HEK293 (cell line): ENCODE measurements around the gene MATCAP1.

ENCODE experiments used
- CTCF ChIP-seq: fragments of 450-650 bp; formaldehyde crosslinking; IDR thresholded peaks from 2 replicates; pipeline ENCODE4 v1.5.1; 2016; ENCODE audit warnings: missing biosample characterization, missing genetic modification characterization
- GLIS1 ChIP-seq: fragments of 450-650 bp; formaldehyde crosslinking; IDR thresholded peaks from 2 replicates; pipeline ENCODE4 v1.5.1; 2016; ENCODE audit warnings: missing biosample characterization, missing genetic modification characterization
- GLIS2 ChIP-seq: fragments of 450-650 bp; formaldehyde crosslinking; IDR thresholded peaks from 2 replicates; pipeline ENCODE4 v1.5.1; 2016; ENCODE audit warnings: missing biosample characterization, missing genetic modification characterization
- HIC1 ChIP-seq: fragments of 450-650 bp; formaldehyde crosslinking; IDR thresholded peaks from 2 replicates; pipeline ENCODE4 v1.5.1; 2016; ENCODE audit warnings: missing biosample characterization, missing genetic modification characterization
- KLF9 ChIP-seq: fragments of 450-650 bp; formaldehyde crosslinking; IDR thresholded peaks from 2 replicates; pipeline ENCODE4 v1.5.1; 2016; ENCODE audit warnings: missing biosample characterization, missing genetic modification characterization, low read depth
- OVOL3 ChIP-seq: fragments of 450-650 bp; formaldehyde crosslinking; IDR thresholded peaks from 2 replicates; pipeline ENCODE4 v1.5.1; 2016; ENCODE audit warnings: missing biosample characterization, missing genetic modification characterization
- PRDM4 ChIP-seq: fragments of 450-650 bp; formaldehyde crosslinking; IDR thresholded peaks from 2 replicates; pipeline ENCODE4 v1.5.1; 2017; ENCODE audit warnings: missing biosample characterization, missing genetic modification characterization
- PRDM6 ChIP-seq: fragments of 450-650 bp; formaldehyde crosslinking; IDR thresholded peaks from 2 replicates; pipeline ENCODE4 v1.5.1; 2017; ENCODE audit warnings: missing biosample characterization, missing genetic modification characterization
- SCRT1 ChIP-seq: fragments of 450-650 bp; formaldehyde crosslinking; IDR thresholded peaks from 2 replicates; pipeline ENCODE4 v1.5.1; 2016; ENCODE audit warnings: missing biosample characterization, missing genetic modification characterization, borderline replicate concordance
- ZBTB48 ChIP-seq: fragments of 450-650 bp; formaldehyde crosslinking; IDR thresholded peaks from 2 replicates; pipeline ENCODE4 v1.5.1; 2016; ENCODE audit warnings: missing biosample characterization, missing genetic modification characterization
- ZNF132 ChIP-seq: fragments of 450-650 bp; formaldehyde crosslinking; IDR thresholded peaks from 2 replicates; pipeline ENCODE4 v1.5.1; 2017; ENCODE audit warnings: missing biosample characterization, missing genetic modification characterization, borderline replicate concordance
- ZNF157 ChIP-seq: fragments of 450-650 bp; formaldehyde crosslinking; IDR thresholded peaks from 2 replicates; pipeline ENCODE4 v1.5.1; 2016; ENCODE audit warnings: missing biosample characterization, missing genetic modification characterization
- ZNF19 ChIP-seq: fragments of 450-650 bp; formaldehyde crosslinking; IDR thresholded peaks from 2 replicates; pipeline ENCODE4; 2016; ENCODE audit warnings: missing biosample characterization, missing genetic modification characterization, low read depth
- ZNF26 ChIP-seq: fragments of 450-650 bp; formaldehyde crosslinking; IDR thresholded peaks from 2 replicates; pipeline ENCODE4 v1.5.1; 2016; ENCODE audit warnings: missing biosample characterization, missing genetic modification characterization
- ZNF292 ChIP-seq: fragments of 450-650 bp; formaldehyde crosslinking; IDR thresholded peaks from 2 replicates; pipeline ENCODE4 v1.5.1; 2016; ENCODE audit warnings: low read depth, missing biosample characterization, missing genetic modification characterization, borderline replicate concordance
- ZNF311 ChIP-seq: fragments of 450-650 bp; formaldehyde crosslinking; IDR thresholded peaks from 2 replicates; pipeline ENCODE4 v1.5.1; 2017; ENCODE audit warnings: missing biosample characterization, missing genetic modification characterization, borderline replicate concordance
- ZNF350 ChIP-seq: fragments of 450-650 bp; formaldehyde crosslinking; IDR thresholded peaks from 2 replicates; pipeline ENCODE4 v1.5.0; 2017; ENCODE audit warnings: missing biosample characterization, mild to moderate bottlenecking, missing genetic modification characterization
- ZNF501 ChIP-seq: fragments of 450-650 bp; formaldehyde crosslinking; IDR thresholded peaks from 2 replicates; pipeline ENCODE4 v1.5.1; 2016; ENCODE audit warnings: missing biosample characterization, missing genetic modification characterization
- ZNF544 ChIP-seq: fragments of 450-650 bp; formaldehyde crosslinking; IDR thresholded peaks from 2 replicates; pipeline ENCODE4 v1.5.0; 2017; ENCODE audit warnings: missing biosample characterization, missing genetic modification characterization
- ZNF560 ChIP-seq: fragments of 450-650 bp; formaldehyde crosslinking; IDR thresholded peaks from 2 replicates; pipeline ENCODE4 v1.5.1; 2017; ENCODE audit warnings: missing biosample characterization, missing genetic modification characterization, borderline replicate concordance
- ZNF600 ChIP-seq: fragments of 450-650 bp; formaldehyde crosslinking; IDR thresholded peaks from 2 replicates; pipeline ENCODE4 v1.5.1; 2016; ENCODE audit warnings: missing biosample characterization, missing genetic modification characterization
- ZNF610 ChIP-seq: fragments of 450-650 bp; formaldehyde crosslinking; IDR thresholded peaks from 2 replicates; pipeline ENCODE4 v1.5.1; 2016; ENCODE audit warnings: missing biosample characterization, missing genetic modification characterization, borderline replicate concordance
- ZNF624 ChIP-seq: fragments of 450-650 bp; formaldehyde crosslinking; IDR thresholded peaks from 2 replicates; pipeline ENCODE4 v1.5.1; 2017; ENCODE audit warnings: missing biosample characterization, missing genetic modification characterization
- ZNF664 ChIP-seq: fragments of 450-650 bp; formaldehyde crosslinking; IDR thresholded peaks from 2 replicates; pipeline ENCODE4 v1.5.1; 2016; ENCODE audit warnings: missing biosample characterization, missing genetic modification characterization
- ZNF677 ChIP-seq: fragments of 450-650 bp; IDR thresholded peaks from 2 replicates; pipeline ENCODE4 v1.5.0; 2018; ENCODE audit warnings: missing biosample characterization, mild to moderate bottlenecking, missing genetic modification characterization, moderate library complexity
- ZNF776 ChIP-seq: fragments of 450-650 bp; formaldehyde crosslinking; IDR thresholded peaks from 2 replicates; pipeline ENCODE4 v1.5.0; 2017; ENCODE audit warnings: missing biosample characterization, missing genetic modification characterization, borderline replicate concordance
- ZNF843 ChIP-seq: fragments of 450-650 bp; formaldehyde crosslinking; IDR thresholded peaks from 2 replicates; pipeline ENCODE4 v1.5.1; 2016; ENCODE audit warnings: missing biosample characterization, missing genetic modification characterization
- ZSCAN30 ChIP-seq: fragments of 450-650 bp; IDR thresholded peaks from 2 replicates; pipeline ENCODE4 v1.5.1; 2018; ENCODE audit warnings: missing biosample characterization, mild to moderate bottlenecking, missing genetic modification characterization, moderate library complexity

Gene MATCAP1

GRCh38 chr16:67170168-67170948 lies 13.4 kb downstream of the MATCAP1 start, which contains the start of gene NOL3 (continued):
- TF ChIP-seq ZNF311 (tag by site-specific recombination) (no peak), KLF9 (peak; percentile 48; the same call in 1 of the 2 replicates), ZNF677 (tag by site-specific recombination) (no peak), ZNF157 (tag by site-specific recombination) (no peak), PRDM6 (tag by site-specific recombination) (no peak), ZNF132 (tag by site-specific recombination) (no peak), ZNF350 (tag by site-specific recombination) (no peak), ZNF776 (tag by site-specific recombination) (no peak), CTCF (tag by site-specific recombination) (peak; percentile 43; the same call in 1 of the 2 replicates), GLIS2 (peak; percentile 66), ZNF560 (tag by site-specific recombination) (no peak), ZNF664 (no peak), ZBTB48 (tag by site-specific recombination) (0 out of 2 replicates have a peak, but pooled peaks have one; percentile 27), ZNF600 (tag by site-specific recombination) (no peak), ZNF292 (no peak), ZNF843 (tag by site-specific recombination) (no peak), OVOL3 (no peak), ZNF19 (tag by site-specific recombination) (no peak), ZSCAN30 (tag by site-specific recombination) (no peak), ZNF610 (no peak), SCRT1 (tag by site-specific recombination) (no peak), ZNF26 (no peak), ZNF501 (tag by site-specific recombination) (no peak), ZNF624 (tag by site-specific recombination) (no peak), ZNF544 (tag by site-specific recombination) (no peak), GLIS1 (tag by site-specific recombination) (peak; percentile 60), PRDM4 (no peak), HIC1 (tag by site-specific recombination) (no peak)
